Measurements from ENCODE around the gene SIGMAR1. TPM values are rescaled to one million over a fixed set of nuclear protein-coding genes. Genes with fewer than 3 reads are reported as not detected.
A peak's percentile ranks its signal among the peaks of the same experiment; 100 is the strongest.

Gene SIGMAR1
- total RNA-seq, 1 experiment from 2014 or later, result 31.9 TPM

GRCh38 chr9:34664281-34665066 lies 26.9 kb upstream of the SIGMAR1 start:
- Histone ChIP-seq H3K4me3 (peak overlapping the region; percentile 21; the same call in 1 of the 2 replicates), H3K4me1 (replicated peaks) (peaks cover 4% of the 10 kb centered on the region; the same call in 1 of the 2 replicates), H3K27ac (no peak overlapping the region), H3K36me3 (no peaks in the 10 kb centered on the region), H3K9me3 (replicated peaks) (no peaks in the 10 kb centered on the region), H3K27me3 (replicated peaks) (no peaks in the 10 kb centered on the region)
- DNase-seq (ENCODE audit: low read depth in 1 of 2, low spot score in 2 of 2), result peak; percentile 29 to 50

GRCh38 chr9:34663303-34663605 lies 25.7 kb upstream of the SIGMAR1 start:
- H3K9me3 ChIP-seq (replicated peaks), result no peaks in the 10 kb centered on the region
- H3K4me3 ChIP-seq, result no peak overlapping the region
- H3K27ac ChIP-seq, result no peak overlapping the region
- peaks cover 4% of the 10 kb centered on the region; the same call in 1 of the 2 replicates for H3K4me1 ChIP-seq (replicated peaks)
- H3K36me3 ChIP-seq, result no peaks in the 10 kb centered on the region
- no peaks in the 10 kb centered on the region for H3K27me3 ChIP-seq (replicated peaks)
- DNase-seq (ENCODE audit: low read depth in 1 of 2, low spot score in 2 of 2), result no peak

GRCh38 chr9:34662526-34663302 lies 25.1 kb upstream of the SIGMAR1 start, which contains the start of gene CCL27:
Gene CCL27 (minus strand): TSS chr9:34662657. CDS start chr9:34662633, 24 bp downstream.
- Histone ChIP-seq H3K4me1 (replicated peaks) (peaks cover 4% of the 10 kb centered on the region; the same call in 1 of the 2 replicates), H3K9me3 (replicated peaks) (no peaks in the 10 kb centered on the region), H3K27me3 (replicated peaks) (no peaks in the 10 kb centered on the region), H3K4me3 (no peak within 1 kb of the TSS), H3K36me3 (no peaks in the 10 kb centered on the region), H3K27ac (no peak within 1 kb of the TSS)
- DNase-seq (ENCODE audit: low read depth in 1 of 2, low spot score in 2 of 2), result no peak

- no peak overlapping the region for H3K4me3 ChIP-seq
- H3K4me1 ChIP-seq (replicated peaks), result no peaks in the 10 kb centered on the region; the same call in 1 of the 2 replicates
- no peaks in the 10 kb centered on the region for H3K9me3 ChIP-seq (replicated peaks)
- no peak for DNase-seq (ENCODE audit: low read depth in 1 of 2, low spot score in 2 of 2)
- no peak overlapping the region for H3K27ac ChIP-seq
- H3K36me3 ChIP-seq, result no peaks in the 10 kb centered on the region
- H3K27me3 ChIP-seq (replicated peaks), result no peaks in the 10 kb centered on the region
Observed at GRCh38 chr9:34659592-34660253, 22.1 kb upstream of the SIGMAR1 start.

- H3K4me3 ChIP-seq, result no peak overlapping the region
- H3K9me3 ChIP-seq (replicated peaks), result no peaks in the 10 kb centered on the region
- peaks cover under 1% of the 10 kb centered on the region; the same call in 1 of the 2 replicates for H3K4me1 ChIP-seq (replicated peaks)
- no peak overlapping the region for H3K27ac ChIP-seq
- DNase-seq (ENCODE audit: low read depth in 1 of 2, low spot score in 2 of 2), result no peak
- H3K27me3 ChIP-seq (replicated peaks), result no peaks in the 10 kb centered on the region
- no peaks in the 10 kb centered on the region for H3K36me3 ChIP-seq
Observed at GRCh38 chr9:34658461-34658860, 20.9 kb upstream of the SIGMAR1 start.

DNA sequence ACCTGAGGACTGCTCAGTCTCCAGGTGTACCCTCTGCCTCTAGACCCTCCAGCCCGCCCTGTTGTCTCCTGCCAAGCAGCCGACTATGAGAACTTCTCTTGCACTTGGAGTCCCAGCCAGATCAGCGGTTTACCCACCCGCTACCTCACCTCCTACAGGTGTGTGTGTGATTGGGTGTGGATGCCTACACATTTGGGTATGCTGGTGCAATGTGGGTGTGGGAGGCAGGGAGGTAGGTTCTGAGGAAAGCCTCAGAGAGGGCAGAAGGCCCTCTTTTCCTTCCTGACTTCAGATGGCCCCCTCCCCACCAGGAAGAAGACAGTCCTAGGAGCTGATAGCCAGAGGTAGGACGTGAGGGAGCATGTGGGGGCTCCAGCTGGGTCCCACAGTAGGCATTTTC lies 19.4 kb upstream of the SIGMAR1 start:
- no peak overlapping the region for H3K4me3 ChIP-seq
- no peaks in the 10 kb centered on the region for H3K36me3 ChIP-seq
- H3K27me3 ChIP-seq (replicated peaks), result no peaks in the 10 kb centered on the region
- no peaks in the 10 kb centered on the region for H3K9me3 ChIP-seq (replicated peaks)
- no peak overlapping the region for H3K27ac ChIP-seq
- peaks cover 13% of the 10 kb centered on the region for H3K4me1 ChIP-seq (replicated peaks)
- DNase-seq (ENCODE audit: low read depth in 1 of 2, low spot score in 2 of 2), result no peak

GRCh38 chr9:34655394-34655793 lies 17.8 kb upstream of the SIGMAR1 start:
- H3K9me3 ChIP-seq (replicated peaks), result no peaks in the 10 kb centered on the region
- H3K36me3 ChIP-seq, result no peaks in the 10 kb centered on the region
- no peak for DNase-seq (ENCODE audit: low read depth in 1 of 2, low spot score in 2 of 2)
- H3K27ac ChIP-seq, result no peak overlapping the region
- H3K4me3 ChIP-seq, result no peak overlapping the region
- H3K27me3 ChIP-seq (replicated peaks), result no peaks in the 10 kb centered on the region
- H3K4me1 ChIP-seq (replicated peaks), result peaks cover 16% of the 10 kb centered on the region

DNA sequence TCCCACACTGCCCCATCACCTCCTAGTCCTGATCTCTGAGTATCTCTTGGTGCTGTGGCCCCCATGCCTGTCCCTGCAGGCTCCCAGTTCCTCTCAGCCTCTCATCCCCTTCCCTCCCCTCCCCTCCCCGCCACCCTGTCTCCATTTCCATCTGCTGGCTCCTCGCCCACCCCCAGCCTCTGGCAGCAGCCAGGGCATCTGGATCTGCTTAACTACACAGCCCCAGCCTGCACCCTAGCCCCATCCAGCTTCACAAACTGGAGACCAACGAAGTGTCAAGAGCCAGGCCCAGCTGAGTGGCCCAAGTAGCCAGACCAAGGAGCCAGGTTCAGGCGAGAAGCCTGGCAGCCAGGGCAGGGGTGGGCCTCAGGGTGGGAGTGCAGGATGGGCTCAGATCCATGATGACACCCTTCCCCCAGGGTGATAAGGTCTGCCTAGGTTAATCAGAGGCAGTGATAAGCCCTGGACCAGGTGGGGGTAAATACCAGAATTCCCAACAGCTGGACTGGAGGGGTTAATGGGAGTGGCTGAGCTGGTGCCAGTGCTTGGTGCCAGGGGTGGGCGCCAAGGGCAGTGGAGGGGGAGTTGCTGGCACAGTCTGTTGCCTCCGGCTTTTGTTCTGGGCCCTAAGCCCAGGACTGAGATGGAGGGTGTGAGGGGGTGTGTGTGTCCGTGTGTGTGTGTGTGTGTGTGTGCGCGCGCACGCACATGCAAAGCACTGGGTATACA lies 16.9 kb upstream of the SIGMAR1 start:
- Histone ChIP-seq H3K9me3 (replicated peaks) (no peaks in the 10 kb centered on the region), H3K36me3 (no peaks in the 10 kb centered on the region), H3K4me1 (replicated peaks) (peaks cover 16% of the 10 kb centered on the region), H3K27ac (no peak overlapping the region), H3K4me3 (no peak overlapping the region), H3K27me3 (replicated peaks) (no peaks in the 10 kb centered on the region)
- DNase-seq (ENCODE audit: low read depth in 1 of 2, low spot score in 2 of 2), result no peak

DNA sequence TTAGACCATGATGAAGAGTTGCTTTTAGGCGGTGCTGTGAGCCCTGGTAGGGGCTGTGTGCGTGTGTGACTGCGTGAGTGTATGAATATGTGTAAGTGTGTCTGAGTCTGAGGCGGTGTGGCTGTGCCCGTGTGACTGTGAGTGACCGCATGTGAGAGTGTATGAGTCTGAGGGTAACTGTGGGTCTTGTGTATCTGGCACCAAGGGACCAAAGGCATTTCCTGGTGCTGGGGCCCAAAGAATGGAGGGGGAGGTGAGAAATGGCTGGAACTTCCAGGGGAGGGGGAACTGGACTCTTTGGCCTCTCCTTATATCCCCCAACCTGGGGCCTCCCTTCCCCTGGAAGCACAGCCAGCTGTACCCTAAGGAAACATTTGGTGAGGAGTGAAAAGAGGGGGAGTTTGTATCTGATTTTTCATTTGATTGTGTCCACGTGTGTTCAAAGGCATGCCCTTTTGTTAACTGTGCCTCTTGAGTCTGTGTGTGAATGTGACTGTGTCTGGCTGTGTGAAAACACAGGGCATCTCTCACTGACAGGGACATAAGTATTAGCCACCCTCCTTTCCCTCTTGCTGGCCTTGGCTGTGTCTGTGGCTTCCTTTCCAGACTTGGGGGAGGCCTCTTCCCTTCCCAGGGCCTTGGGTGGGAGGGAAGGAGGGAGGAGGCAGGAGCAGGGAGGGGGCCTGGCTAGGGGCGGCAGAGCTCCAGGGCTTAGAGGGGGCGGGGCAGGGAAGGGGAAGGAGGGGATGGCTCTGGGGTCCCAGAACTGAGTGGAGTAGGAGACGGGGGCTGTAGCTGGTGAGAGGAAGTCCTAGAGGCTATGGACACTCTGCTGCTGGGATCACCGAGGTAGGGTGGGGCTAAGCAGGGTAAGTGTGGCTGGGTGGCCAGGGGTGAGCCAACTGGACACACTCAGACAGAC lies 15.8 kb upstream of the SIGMAR1 start:
- Histone ChIP-seq H3K27ac (no peak overlapping the region), H3K9me3 (replicated peaks) (no peaks in the 10 kb centered on the region), H3K4me1 (replicated peaks) (peaks cover 16% of the 10 kb centered on the region), H3K4me3 (no peak overlapping the region), H3K36me3 (peaks cover 7% of the 10 kb centered on the region; the same call in 1 of the 2 replicates), H3K27me3 (replicated peaks) (no peaks in the 10 kb centered on the region)
- DNase-seq (ENCODE audit: low read depth in 1 of 2, low spot score in 2 of 2), result no peak

DNA sequence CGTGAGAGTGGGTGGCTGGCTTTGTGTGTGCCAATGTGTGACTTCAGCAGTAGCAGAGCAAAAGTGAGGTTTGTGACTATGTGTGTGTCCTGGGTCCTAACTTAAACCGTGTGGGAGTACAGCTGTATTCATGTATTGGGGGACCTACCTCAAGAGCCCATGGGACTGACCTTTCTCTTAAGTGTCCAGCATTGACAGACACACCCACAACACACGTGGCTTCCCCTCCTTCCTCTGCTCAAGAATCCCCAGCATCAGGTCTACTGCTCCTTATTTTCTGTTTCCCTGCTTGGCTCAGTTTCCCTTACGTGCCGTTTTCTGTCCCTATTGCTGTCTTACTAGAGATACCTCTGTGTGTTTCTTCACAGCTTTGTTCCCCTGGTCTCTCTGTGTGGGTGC lies 15.0 kb upstream of the SIGMAR1 start:
- Histone ChIP-seq H3K27ac (no peak overlapping the region), H3K4me3 (peak overlapping the region; percentile 37), H3K9me3 (replicated peaks) (no peaks in the 10 kb centered on the region), H3K4me1 (replicated peaks) (peaks cover 18% of the 10 kb centered on the region), H3K27me3 (replicated peaks) (no peaks in the 10 kb centered on the region), H3K36me3 (peaks cover 8% of the 10 kb centered on the region; the same call in 1 of the 2 replicates)
- DNase-seq (ENCODE audit: low read depth in 1 of 2, low spot score in 2 of 2), result no peak

GRCh38 chr9:34651876-34652601 lies 14.5 kb upstream of the SIGMAR1 start, which contains the start of gene IL11RA:
Gene IL11RA (plus strand): TSS chr9:34652185. CDS start chr9:34655218, 3,033 bp downstream.
- Histone ChIP-seq H3K9me3 (replicated peaks) (no peaks in the 10 kb centered on the region), H3K27ac (no peak within 1 kb of the TSS), H3K4me3 (peak within 1 kb of the TSS; percentile 37), H3K27me3 (replicated peaks) (no peaks in the 10 kb centered on the region), H3K36me3 (peaks cover 8% of the 10 kb centered on the region; the same call in 1 of the 2 replicates), H3K4me1 (replicated peaks) (peaks cover 23% of the 10 kb centered on the region)
- DNase-seq (ENCODE audit: low read depth in 1 of 2, low spot score in 2 of 2), result peak; percentile 74 to 83

DNA sequence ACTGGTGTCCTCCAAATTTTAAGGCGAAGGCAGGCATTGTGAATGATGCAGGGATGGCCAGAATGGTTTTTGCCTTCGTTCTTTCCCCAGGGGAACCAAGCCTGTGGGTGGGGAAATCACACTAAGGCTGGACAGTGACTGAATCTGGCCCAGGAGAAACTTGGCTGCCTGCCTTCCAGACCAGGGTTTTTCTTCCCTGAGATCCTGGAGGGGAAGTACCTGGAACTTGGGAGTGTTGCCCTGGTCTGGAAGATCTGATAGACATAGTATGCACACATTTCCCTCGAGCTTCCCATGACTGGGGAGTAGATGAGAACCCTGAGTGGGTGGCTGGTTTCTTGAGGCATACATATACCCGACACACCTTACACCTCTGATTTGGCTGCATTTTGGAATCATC lies 13.7 kb upstream of the SIGMAR1 start:
- peaks cover 8% of the 10 kb centered on the region; the same call in 1 of the 2 replicates for H3K36me3 ChIP-seq
- peak overlapping the region; percentile 37 for H3K4me3 ChIP-seq
- H3K27me3 ChIP-seq (replicated peaks), result no peaks in the 10 kb centered on the region
- DNase-seq (ENCODE audit: low read depth in 1 of 2, low spot score in 2 of 2), result no peak
- H3K27ac ChIP-seq, result no peak overlapping the region
- H3K4me1 ChIP-seq (replicated peaks), result peaks cover 24% of the 10 kb centered on the region
- no peaks in the 10 kb centered on the region for H3K9me3 ChIP-seq (replicated peaks)

Data from SJSA1 (cell line).